Fibroblast of skin of right quadriceps (primary cell): Measurements from ENCODE around the gene ZSWIM6.

Experiments used
- DNase-seq: peaks from one replicate; pipeline ENCODE4 v3.0.0-alpha.2; 2013

ZSWIM6 gene

DNA sequence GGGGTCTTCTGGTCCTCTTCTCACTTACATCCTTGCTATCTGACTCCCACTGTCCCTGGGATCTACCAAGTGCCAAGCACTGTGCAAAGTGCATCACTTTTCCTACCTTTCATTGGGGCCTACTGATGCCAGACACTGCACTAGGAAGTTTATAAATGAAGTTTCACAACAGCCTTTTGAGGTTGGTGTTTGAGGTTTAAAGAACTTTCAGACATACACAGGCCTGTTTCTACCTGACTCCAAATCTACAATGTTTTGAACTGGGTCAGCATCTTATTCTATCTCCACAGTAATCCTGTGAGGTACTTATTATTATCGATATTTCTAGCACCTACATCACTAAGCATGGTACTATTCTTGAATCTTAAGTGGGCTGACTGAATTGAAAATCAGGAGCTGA is 227.7 kb downstream of the ZSWIM6 start:
- DNase-seq: no peak

DNA sequence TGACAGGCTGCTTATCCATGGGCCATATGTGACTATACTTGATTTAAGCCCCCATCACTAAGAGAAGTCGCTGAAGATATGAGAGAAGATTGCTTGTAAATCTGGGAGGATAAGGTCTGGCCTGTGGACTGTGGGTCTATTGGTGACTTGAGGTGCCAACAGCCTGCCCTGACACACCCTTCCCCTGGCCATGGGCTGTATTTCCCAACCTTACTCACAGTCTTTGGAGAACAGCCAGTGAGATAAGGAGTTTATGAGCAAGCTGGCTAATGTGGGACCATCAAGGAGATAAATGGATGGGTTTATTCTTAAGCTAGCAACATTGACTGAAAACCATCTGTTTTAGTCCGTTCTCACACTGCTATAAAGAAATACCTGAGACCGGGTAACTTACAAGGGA is 231.3 kb downstream of the ZSWIM6 start:
- DNase-seq: no peak

DNA sequence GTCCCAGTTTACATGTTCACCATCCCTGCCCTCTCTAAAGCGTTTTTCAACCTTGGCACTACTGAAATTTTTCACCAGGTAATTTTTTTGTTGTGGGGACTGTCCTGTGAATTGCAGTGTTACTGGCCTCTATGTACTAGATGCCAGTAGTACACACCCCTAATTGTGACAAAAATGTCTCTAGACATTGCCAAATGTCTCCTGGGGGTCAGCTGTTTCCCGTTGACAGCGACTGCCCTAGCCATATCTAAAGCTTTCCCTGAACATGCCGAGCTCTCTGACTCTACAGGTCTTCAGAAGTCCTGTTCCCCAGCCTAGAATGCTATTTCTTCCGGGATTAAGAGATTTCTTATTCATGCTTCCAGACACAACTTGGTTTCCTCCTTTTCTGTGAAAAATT is 235.3 kb downstream of the ZSWIM6 start:
- no peak for DNase-seq

DNA sequence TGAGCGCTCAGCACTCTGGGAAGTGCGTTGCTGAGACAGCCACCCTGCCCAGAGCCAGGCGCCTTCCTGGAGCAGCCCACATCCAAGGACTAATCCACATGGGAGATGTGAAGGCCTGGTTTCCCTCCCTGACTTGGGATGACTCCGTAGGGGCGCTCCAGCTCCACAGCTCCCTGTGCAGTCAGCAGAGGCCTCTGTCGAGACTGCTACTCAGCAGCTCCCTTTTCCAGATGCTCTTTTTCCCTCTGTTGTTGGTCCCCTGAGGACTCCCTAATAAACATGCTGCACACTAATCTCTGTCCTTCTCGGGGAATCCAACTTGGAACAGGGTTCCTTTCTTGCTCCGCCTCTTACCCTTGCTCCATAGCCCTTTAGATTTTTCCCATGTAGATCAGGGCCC is 237.3 kb downstream of the ZSWIM6 start:
- DNase-seq: no peak

DNA sequence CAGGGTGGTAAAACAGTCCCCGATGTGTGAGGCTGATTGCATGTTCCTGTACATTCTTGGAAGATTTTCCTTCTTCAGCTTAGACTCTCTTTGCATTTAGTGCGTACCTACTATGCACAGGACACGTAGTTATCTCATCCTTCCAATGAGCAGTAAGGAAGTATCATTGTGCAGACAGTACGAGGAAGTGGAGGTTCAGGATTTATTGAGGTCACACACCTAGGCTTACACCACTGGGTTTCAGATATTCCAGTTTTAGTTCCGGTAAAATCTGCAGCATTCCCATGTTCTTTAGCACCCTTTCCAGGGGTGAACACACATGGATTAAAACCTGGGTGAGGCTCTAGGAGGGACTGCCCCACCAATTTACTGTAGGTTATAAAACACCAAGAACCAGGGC is 238.7 kb downstream of the ZSWIM6 start:
- no peak for DNase-seq

DNA sequence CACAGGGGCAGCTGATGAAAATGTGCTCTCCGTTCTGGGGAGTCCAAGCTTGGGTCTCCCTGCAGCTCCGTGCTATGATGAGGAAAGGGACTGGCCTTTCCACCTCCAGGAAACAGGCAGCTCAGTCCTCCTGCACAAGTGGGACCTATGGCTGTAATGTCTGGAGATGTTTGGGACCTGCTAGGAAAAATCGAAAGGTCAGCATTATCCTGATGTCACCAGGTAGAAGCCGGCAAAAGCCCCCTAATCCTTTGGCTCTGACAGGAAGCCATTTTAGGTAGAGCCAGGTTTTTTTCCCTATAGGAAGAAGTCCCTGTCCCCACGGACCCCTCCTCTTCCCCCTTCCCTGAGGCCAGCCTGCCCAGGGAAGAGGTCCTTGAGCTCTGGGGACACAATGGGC is 240.9 kb downstream of the ZSWIM6 start:
- no peak for DNase-seq

DNA sequence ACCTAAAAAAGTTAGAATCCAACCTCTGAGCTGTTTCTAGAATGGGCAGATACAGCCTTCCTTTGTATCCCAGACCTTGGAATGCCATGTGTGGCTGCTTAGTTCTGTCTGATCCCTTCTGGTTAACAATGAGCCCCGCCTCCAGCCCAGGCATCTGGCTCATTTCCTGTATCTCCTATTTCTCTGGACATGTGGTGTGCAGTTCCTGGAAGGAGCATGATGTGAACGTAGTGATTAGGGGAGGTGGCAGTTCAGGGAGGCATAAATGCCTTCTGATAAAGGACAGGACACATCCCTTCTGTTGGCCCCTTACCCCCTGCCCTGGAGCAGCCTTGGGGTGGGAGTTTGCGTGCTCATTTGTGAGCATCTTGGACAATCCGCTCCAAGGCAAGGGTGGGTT is 243.0 kb downstream of the ZSWIM6 start:
- peak; percentile 93 for DNase-seq

DNA sequence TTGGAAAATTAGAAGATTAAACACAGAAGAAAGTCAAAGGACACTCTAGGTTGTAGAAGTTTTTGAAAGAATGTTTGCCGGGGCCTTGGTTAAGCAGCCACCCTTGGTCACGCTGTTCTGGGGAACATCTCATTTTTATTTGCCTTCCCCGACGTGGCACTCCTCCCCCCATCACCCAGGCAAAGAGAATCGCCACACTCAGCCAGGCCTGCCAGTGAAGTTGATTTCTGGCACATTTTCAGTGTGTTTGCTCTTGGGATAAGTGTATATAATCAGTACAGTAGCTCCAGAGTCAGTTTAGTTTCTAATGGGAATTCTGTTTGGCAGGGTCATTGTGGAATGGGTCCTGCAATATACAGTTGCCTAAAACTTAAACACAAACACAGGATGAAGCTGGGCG is 243.5 kb downstream of the ZSWIM6 start:
- DNase-seq: no peak

DNA sequence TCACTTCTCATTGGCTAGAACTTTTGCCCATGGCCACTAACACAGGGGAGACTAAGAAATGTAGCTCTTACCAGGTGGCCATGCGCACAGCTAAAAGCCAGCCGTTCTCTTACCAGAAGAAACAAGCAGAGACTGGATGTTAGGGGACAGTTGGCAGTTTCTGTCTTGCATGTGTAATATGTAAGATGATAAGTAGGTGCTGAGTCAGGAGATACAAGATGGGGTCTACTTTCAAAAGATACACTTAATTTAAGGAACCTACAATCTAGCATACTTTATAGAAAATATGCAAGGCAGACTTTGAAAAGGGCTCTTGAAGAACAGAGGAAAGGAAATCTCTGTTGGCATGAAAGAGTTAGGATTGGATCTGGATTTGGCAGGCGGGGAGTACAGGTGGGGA is 244.5 kb downstream of the ZSWIM6 start:
- no peak for DNase-seq

DNA sequence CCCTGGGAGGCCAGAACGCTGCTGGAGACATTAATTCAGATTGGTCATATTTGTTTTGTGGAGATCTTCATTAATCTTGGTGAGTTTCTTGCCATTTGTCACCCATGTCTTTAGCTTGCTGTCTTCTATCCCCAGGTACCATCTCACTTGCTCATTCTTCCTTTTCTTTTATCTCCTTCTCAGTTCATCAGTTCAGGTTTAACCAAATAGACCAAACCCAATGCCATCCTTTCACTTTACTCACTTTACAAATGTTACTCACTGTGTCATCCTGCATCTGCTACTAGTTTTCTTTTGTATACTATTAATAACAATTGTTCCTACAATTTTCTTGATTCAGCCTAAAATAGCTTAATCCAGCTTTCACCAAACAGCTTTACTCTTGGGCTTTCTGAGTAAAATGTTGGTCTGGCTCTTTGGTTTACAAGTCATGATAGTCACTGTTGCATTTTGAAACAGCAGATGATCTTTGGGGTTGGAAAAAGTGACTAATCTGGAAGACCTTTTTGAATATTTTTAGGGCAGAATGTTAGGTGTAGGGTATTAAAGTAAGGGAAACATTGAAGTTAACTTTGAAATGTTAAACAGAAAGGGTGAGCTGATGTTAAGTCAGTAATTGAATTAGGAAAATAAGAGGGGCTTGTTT is 246.9 kb downstream of the ZSWIM6 start:
- DNase-seq: peak; percentile 12

DNA sequence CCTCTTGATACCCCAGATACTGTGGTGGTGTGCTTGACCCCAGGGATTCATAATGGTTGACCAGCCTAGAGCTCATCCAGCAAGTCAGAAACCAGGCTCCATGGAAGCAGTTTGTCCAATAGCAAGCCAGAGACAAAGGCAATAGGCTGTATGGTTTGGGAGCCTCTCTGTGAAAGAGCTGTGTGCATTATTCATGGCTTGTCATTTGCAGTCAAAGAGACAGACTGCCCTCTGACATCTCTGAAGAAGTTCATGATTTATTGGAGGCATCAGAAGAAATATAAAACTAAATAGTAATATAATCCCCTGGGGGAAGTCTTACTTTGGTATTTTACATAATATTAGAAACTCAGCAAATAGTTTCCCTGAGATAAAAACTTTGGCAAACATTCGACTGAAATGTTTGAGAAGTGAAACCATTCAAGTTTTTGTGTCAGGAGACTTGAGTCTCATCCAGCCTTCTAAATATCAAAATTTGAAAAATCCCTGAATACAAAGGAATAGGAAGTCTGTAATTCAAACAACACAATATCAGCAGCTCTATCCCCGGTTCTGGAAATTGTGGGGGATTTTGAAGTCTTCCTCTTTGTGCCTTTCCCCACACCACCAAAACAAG is 250.3 kb downstream of the ZSWIM6 start:
- peak; percentile 39 for DNase-seq

DNA sequence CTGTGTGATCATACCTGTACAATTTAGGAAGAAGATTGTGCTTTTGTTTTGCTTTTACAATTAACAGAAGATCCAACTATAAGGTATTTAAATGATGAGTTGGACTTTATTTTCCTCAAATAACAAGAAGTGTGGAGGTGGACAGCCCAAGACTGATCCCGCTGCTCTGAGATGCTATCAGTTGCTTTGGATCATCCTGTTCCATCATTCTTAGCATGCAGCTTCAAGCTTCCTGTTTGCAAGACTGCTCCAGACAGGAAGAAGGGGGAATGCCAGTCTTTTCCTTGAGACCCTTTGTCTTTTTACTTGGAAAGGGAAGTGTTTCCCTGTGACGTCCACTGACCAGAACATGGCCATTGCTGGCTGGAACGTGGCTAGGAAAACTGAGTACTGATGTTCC is 250.8 kb downstream of the ZSWIM6 start:
- DNase-seq: no peak

DNA sequence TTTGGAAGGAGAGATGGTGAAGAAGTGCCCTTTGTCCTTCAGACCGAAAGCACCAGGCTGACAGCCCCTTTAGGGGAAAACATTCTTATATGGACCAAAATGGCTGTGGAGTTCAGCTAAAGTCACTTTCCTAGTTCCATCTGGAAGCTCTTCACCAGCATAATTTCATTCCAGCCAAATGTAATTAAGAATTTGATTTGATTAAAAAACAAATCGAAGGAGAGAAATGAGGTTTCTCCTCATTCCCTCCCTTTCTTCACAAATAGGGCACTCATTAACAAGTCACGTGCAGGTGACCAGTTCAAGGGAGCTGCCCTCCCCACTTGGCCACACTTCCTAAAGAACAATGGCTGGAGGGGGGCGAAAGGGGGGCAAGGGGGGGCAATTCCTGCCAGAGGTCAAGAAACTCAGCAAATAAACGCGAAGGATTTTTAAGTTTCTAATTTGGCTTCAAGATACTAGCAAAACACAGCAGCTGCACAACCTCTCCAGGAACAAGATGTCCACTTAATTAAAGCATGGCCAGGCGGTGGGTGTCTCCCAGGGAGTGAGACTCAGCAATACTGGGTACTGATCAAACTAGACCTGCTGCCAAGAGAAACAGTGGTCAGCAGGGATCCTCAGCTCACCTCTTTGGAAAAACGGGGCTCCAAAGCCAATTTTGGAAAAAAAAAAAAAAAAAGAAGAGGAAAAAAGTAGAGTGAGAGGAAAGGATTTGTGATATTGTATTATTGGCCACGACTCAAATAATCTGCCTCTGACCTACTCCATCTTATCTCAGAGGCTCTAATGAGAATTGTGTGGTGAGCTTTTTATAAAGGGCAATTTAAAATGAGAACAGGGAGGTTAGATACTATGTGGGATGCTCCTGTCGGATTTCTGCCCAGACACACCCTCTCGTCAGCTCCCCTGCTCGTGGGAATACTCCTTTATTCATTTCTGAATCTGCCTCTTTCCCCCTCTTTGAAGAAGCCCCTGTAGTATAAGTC is 254.3 kb downstream of the ZSWIM6 start:
- no peak for DNase-seq

DNA sequence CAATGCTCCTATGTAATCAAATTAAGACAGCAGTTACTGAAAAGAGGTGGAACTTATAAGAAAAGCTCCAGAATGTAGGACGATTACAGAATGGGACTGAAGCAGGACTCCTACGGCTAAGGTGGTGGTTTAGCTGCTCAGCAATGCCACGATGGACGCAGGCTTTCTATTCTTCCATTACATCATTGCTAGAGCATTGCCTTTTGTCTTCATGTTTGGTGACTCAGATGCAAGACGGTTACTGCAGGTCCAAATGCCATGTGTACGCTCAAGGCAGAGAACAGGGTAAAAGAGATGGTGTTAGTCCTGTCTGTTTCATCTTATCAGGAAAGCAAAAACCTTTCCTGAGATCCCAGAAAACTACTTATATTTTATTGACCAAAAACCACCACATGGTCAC is 255.1 kb downstream of the ZSWIM6 start:
- DNase-seq: no peak

DNA sequence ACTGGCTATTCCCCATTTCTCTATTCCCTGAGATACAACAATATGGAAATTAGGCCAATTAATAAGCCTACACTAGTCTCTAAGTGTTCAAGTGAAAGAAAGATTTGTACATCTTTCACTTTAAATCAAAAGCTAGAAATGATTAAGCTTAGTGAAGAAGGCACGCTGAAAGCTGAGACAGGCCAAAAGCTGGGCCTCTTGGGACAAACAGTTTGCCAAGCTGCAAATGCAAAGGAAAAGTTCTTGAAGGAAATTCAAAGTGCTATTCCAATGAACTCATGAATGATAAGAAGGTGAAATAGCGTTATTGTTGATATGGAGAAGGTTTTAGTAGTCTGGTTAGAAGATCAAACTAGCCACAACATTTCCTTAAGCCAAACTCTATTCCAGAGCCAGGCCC is 256.2 kb downstream of the ZSWIM6 start:
- DNase-seq: no peak

DNA sequence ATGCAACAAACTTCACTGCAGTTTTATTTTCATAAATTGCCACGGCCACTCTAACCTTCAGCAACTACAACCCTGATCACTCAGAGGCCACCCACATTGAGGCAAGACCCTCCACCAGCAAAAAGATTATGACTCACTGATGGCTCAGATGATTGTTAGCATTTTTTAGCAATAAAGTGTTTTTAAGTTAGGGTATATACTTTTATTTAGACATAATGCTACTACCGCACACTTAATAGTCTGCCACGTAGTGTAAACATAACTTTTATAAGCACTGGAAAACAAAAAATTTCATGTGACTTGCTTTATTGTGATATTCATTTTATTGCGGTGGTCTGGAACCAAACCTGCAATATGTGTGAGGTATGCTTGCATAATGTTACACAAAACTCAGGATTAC is 257.9 kb downstream of the ZSWIM6 start:
- DNase-seq: peak; percentile 15

DNA sequence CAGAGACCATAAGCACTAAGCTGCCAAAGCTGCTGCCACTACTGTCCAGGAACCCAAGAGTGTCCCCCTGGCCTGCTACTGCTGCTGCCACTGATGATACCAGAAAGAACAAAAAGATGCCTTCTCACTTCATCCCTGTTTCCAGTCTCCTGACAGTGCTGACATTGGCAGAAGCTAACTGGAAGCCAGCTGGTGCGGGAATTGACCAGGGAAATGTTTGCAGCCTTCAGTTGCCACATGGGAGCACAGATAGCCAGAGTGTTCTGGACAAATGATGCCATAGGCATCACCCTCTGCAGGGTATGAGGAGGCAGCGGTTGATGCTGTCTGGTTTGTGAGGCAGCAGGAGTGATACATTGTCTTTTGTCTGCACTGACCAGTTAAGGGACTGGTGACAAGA is 258.4 kb downstream of the ZSWIM6 start:
- no peak for DNase-seq

DNA sequence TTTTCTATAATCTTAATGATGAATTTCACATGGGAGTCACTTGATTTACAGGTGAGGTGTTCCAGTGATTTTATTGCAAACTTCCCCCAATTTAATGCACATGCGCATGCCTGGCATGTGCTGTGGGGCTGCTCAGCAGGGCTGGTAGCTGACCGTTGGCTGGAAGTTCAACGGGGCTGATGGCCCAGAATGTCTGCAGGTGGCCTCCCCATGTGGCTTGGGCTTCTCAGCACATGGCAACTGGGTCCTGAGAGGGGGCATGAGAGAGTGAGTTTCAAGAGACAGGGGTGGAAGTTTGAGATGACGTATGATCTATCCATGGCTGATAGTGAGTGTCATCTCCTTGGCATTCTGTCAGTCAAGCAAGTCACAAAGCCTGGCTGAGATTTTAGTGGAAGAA is 259.8 kb downstream of the ZSWIM6 start:
- DNase-seq: no peak

DNA sequence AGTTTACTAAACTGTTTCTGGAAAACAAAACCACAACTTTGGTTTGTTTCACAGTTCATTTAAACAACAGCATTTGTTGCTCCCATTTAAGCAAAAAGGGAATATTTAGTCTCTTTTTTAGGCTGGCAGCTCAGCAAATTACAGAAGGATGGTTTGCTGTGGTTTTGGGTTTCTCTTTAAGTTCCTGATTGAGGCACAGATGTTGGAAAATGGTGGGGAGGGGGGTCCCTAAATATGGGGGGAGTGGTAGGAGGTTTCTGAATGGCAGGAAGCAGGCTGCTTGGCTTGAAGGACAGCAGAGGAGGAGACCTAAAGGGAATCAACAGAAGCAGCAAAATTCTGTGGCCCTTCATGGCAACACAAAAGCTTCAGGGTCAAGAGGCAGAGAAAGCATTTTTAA is 263.4 kb downstream of the ZSWIM6 start:
- DNase-seq: no peak
